HepG2 (cell line): Measurements from ENCODE around the gene MIEF1. TPM values are rescaled to one million over a fixed set of nuclear protein-coding genes. Genes with fewer than 3 reads are reported as not detected.

ENCODE experiments used
- EEA1 ChIP-seq: sonication (generic); formaldehyde crosslinking; IDR thresholded peaks from 2 replicates; pipeline ENCODE4 v1.5.1; 2020; ENCODE audit warnings: mild to moderate bottlenecking, missing genetic modification reagents, borderline replicate concordance
- ESRRA ChIP-seq: sonication (generic); formaldehyde crosslinking; IDR thresholded peaks from 2 replicates; pipeline ENCODE4 v1.5.1; 2020; ENCODE audit warnings: mild to moderate bottlenecking, low read depth, missing genetic modification reagents
- MXI1 ChIP-seq: IDR thresholded peaks from 3 replicates; pipeline ENCODE4 v1.6.1; 2012; ENCODE audit warnings: low read depth, low read length, inconsistent platforms, borderline replicate concordance
- PHF8 ChIP-seq: sonication (generic); formaldehyde crosslinking; IDR thresholded peaks from 2 replicates; pipeline ENCODE4 v1.5.0; 2020; ENCODE audit warnings: missing genetic modification reagents
- RFX3 ChIP-seq: IDR thresholded peaks from 2 replicates; pipeline ENCODE4 v1.6.1; 2016; ENCODE audit warnings: missing biosample characterization, missing genetic modification reagents
- SSRP1 ChIP-seq: IDR thresholded peaks from 2 replicates; pipeline ENCODE4 v1.6.1; 2016; ENCODE audit warnings: control low read depth
- ZFYVE20 ChIP-seq: sonication (generic); formaldehyde crosslinking; IDR thresholded peaks from 2 replicates; pipeline ENCODE4 v1.8.0; 2023; ENCODE audit warnings: low read depth, mild to moderate bottlenecking, moderate library complexity, missing genetic modification reagents, borderline replicate concordance
- ZNF12 ChIP-seq: sonication (generic); formaldehyde crosslinking; IDR thresholded peaks from 2 replicates; pipeline ENCODE4 v1.5.0; 2020; ENCODE audit warnings: missing genetic modification reagents
- ZNF225 ChIP-seq: sonication (generic); formaldehyde crosslinking; IDR thresholded peaks from 2 replicates; pipeline ENCODE4 v1.4.0; 2020; ENCODE audit warnings: mild to moderate bottlenecking, missing genetic modification reagents
- ZNF34 ChIP-seq: sonication (generic); formaldehyde crosslinking; IDR thresholded peaks from 2 replicates; pipeline ENCODE4 v1.4.0; 2020; ENCODE audit warnings: mild to moderate bottlenecking, missing genetic modification reagents, borderline replicate concordance
- ZNF431 ChIP-seq: sonication (generic); formaldehyde crosslinking; IDR thresholded peaks from 2 replicates; pipeline ENCODE4 v1.9.0; 2022; ENCODE audit warnings: missing genetic modification reagents, low read depth, mild to moderate bottlenecking, borderline replicate concordance
- ZNF577 ChIP-seq: sonication (generic); formaldehyde crosslinking; IDR thresholded peaks from 2 replicates; pipeline ENCODE4 v1.4.0; 2020; ENCODE audit warnings: mild to moderate bottlenecking, low read depth, missing genetic modification reagents, borderline replicate concordance
- polyA plus RNA-seq, 8 experiments: library from polyadenylated mRNA; depleted of rRNA in 3 of 8; stranded (reverse) in 7 of 8; unstranded in 1 of 8; fragments of >200 nt; fragmentation: Illumina TruSeq in 4 of 8; extraction: Trizol in 4 of 8; gene quantifications; 2 replicates each; pipeline versions ENCODE4 v1.2.1 to v1.2.3, GENCODE V29; 2011 to 2016; ENCODE audit warnings: low read depth in 4 of 8, missing spikeins in 1 of 8, mixed read lengths in 1 of 8; ENCODE audit not compliant: insufficient read depth in 1 of 8
- total RNA-seq, 5 experiments: library from RNA; depleted of rRNA; stranded (reverse); fragments of >200 nt; fragmentation: Illumina TruSeq; extraction: Trizol; gene quantifications; 2 replicates each; pipeline ENCODE4 v1.2.3, GENCODE V29; 2016; ENCODE audit warnings: low read depth in 1 of 5
- TF ChIP-seq, protein P1 (sequence below): sonication (generic); formaldehyde crosslinking; IDR thresholded peaks from 2 replicates; pipeline ENCODE4 v1.4.0; 2020; ENCODE audit warnings: missing genetic modification reagents
- TF ChIP-seq, protein P2 (sequence below): sonication (generic); formaldehyde crosslinking; IDR thresholded peaks from 2 replicates; pipeline ENCODE4 v1.5.0; 2020; ENCODE audit warnings: mild to moderate bottlenecking, missing genetic modification reagents, borderline replicate concordance
- TF ChIP-seq, protein P3 (sequence below): sonication (generic); formaldehyde crosslinking; IDR thresholded peaks from 2 replicates; pipeline ENCODE4 v1.8.0; 2022; ENCODE audit warnings: missing genetic modification reagents, mild to moderate bottlenecking, borderline replicate concordance
- TF ChIP-seq, protein P4 (sequence below): sonication (generic); formaldehyde crosslinking; conservative IDR thresholded peaks from 2 replicates; pipeline ENCODE4 v1.4.0; 2020; ENCODE audit warnings: mild to moderate bottlenecking, missing genetic modification reagents, moderate library complexity

Gene MIEF1
- total and polyA plus RNA-seq, 2 of the 13 experiments (the other 11 are each of a cell fraction or from before 2014, with no cell fraction given), result 21.7 to 34.8 TPM

DNA sequence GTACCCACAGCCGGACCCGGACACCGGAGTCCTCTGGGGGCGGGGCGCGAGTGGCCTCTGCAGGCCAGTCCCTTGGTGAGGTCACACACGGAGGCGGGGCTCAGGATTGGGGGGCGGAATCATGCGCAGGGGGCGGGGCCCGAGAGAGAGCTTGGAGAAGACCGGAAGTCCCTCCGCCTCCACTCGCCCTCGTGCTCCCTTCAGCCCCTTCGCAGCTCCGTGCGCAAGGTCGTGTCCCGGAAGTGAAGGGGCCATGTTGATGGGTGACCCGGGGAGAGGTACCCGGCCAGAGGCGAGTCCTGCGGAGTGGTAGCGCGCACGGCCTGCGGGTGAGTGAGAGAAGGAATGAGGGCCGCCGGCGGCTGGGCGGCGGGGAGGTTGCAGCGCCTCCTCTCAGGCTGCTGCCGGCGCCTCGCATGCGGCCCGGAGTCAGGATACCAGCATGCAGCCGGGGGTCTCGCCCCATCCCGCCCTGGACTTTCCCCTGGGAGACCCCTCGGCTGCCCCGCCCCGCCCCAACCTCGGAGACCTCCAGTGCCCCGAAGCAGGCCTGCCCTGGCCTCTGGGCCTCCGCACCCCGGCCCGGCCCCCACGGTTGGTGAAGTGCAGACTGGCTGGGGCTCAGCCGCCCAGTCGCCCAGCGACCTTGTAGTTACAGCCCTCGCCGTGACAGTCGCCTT lies at the start of gene MIEF1 (continued):
- TF ChIP-seq, protein P1, sequence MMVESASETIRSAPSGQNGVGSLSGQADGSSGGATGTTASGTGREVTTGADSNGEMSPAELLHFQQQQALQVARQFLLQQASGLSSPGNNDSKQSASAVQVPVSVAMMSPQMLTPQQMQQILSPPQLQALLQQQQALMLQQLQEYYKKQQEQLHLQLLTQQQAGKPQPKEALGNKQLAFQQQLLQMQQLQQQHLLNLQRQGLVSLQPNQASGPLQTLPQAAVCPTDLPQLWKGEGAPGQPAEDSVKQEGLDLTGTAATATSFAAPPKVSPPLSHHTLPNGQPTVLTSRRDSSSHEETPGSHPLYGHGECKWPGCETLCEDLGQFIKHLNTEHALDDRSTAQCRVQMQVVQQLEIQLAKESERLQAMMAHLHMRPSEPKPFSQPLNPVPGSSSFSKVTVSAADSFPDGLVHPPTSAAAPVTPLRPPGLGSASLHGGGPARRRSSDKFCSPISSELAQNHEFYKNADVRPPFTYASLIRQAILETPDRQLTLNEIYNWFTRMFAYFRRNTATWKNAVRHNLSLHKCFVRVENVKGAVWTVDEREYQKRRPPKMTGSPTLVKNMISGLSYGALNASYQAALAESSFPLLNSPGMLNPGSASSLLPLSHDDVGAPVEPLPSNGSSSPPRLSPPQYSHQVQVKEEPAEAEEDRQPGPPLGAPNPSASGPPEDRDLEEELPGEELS (CRISPR knock-in tag), result peak; percentile 31
- peak; percentile 68; the same call in 1 of the 2 replicates for TF ChIP-seq ZNF431 (CRISPR knock-in tag)
- 0 out of 2 replicates have a peak, but pooled peaks have one; percentile 62 for TF ChIP-seq ZNF577 (CRISPR knock-in tag)
- TF ChIP-seq ZFYVE20 (CRISPR knock-in tag), result no peak
- no peak for TF ChIP-seq SSRP1 (CRISPR knock-in tag)
- peak; percentile 91 for TF ChIP-seq ESRRA (CRISPR knock-in tag)
- TF ChIP-seq RFX3 (CRISPR knock-in tag), result no peak
- TF ChIP-seq, protein P2, sequence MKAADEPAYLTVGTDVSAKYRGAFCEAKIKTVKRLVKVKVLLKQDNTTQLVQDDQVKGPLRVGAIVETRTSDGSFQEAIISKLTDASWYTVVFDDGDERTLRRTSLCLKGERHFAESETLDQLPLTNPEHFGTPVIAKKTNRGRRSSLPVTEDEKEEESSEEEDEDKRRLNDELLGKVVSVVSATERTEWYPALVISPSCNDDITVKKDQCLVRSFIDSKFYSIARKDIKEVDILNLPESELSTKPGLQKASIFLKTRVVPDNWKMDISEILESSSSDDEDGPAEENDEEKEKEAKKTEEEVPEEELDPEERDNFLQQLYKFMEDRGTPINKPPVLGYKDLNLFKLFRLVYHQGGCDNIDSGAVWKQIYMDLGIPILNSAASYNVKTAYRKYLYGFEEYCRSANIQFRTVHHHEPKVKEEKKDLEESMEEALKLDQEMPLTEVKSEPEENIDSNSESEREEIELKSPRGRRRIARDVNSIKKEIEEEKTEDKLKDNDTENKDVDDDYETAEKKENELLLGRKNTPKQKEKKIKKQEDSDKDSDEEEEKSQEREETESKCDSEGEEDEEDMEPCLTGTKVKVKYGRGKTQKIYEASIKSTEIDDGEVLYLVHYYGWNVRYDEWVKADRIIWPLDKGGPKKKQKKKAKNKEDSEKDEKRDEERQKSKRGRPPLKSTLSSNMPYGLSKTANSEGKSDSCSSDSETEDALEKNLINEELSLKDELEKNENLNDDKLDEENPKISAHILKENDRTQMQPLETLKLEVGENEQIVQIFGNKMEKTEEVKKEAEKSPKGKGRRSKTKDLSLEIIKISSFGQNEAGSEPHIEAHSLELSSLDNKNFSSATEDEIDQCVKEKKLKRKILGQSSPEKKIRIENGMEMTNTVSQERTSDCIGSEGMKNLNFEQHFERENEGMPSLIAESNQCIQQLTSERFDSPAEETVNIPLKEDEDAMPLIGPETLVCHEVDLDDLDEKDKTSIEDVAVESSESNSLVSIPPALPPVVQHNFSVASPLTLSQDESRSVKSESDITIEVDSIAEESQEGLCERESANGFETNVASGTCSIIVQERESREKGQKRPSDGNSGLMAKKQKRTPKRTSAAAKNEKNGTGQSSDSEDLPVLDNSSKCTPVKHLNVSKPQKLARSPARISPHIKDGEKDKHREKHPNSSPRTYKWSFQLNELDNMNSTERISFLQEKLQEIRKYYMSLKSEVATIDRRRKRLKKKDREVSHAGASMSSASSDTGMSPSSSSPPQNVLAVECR, result peak; percentile 79; the same call in 1 of the 2 replicates
- TF ChIP-seq EEA1, result peak; percentile 56; the same call in 1 of the 2 replicates
- peak; percentile 94; the same call in 1 of the 3 replicates for TF ChIP-seq MXI1
- TF ChIP-seq PHF8 (CRISPR knock-in tag), result peak; percentile 90
- TF ChIP-seq, protein P3, sequence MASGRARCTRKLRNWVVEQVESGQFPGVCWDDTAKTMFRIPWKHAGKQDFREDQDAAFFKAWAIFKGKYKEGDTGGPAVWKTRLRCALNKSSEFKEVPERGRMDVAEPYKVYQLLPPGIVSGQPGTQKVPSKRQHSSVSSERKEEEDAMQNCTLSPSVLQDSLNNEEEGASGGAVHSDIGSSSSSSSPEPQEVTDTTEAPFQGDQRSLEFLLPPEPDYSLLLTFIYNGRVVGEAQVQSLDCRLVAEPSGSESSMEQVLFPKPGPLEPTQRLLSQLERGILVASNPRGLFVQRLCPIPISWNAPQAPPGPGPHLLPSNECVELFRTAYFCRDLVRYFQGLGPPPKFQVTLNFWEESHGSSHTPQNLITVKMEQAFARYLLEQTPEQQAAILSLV (CRISPR knock-in tag), result peak; percentile 74; the same call in 1 of the 2 replicates
- TF ChIP-seq ZNF12 (CRISPR knock-in tag), result no peak
- no peak for TF ChIP-seq ZNF34
- TF ChIP-seq, protein P4, sequence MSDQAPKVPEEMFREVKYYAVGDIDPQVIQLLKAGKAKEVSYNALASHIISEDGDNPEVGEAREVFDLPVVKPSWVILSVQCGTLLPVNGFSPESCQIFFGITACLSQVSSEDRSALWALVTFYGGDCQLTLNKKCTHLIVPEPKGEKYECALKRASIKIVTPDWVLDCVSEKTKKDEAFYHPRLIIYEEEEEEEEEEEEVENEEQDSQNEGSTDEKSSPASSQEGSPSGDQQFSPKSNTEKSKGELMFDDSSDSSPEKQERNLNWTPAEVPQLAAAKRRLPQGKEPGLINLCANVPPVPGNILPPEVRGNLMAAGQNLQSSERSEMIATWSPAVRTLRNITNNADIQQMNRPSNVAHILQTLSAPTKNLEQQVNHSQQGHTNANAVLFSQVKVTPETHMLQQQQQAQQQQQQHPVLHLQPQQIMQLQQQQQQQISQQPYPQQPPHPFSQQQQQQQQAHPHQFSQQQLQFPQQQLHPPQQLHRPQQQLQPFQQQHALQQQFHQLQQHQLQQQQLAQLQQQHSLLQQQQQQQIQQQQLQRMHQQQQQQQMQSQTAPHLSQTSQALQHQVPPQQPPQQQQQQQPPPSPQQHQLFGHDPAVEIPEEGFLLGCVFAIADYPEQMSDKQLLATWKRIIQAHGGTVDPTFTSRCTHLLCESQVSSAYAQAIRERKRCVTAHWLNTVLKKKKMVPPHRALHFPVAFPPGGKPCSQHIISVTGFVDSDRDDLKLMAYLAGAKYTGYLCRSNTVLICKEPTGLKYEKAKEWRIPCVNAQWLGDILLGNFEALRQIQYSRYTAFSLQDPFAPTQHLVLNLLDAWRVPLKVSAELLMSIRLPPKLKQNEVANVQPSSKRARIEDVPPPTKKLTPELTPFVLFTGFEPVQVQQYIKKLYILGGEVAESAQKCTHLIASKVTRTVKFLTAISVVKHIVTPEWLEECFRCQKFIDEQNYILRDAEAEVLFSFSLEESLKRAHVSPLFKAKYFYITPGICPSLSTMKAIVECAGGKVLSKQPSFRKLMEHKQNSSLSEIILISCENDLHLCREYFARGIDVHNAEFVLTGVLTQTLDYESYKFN (CRISPR knock-in tag), result peak; percentile 45; the same call in 1 of the 2 replicates
- TF ChIP-seq ZNF225 (CRISPR knock-in tag), result peak; percentile 54; the same call in 1 of the 2 replicates
